Naive thymus-derived CD4-positive, alpha-beta T cell (primary cell): ENCODE measurements around the gene TERT. TPM values are rescaled to one million over a fixed set of nuclear protein-coding genes. Genes with fewer than 3 reads are reported as not detected.
"Not testable (repeated sequence)": the region's sequence is repeated elsewhere in the genome, so short reads cannot be mapped to it uniquely, and the experiment has no call there.

Experiments
- ATAC-seq: fragments of 150-1000 bp; cut with Tn5 transposase; 2 replicates; pipeline ENCODE4 v1.10.0; 2021; ENCODE audit warnings: mild to moderate bottlenecking, moderate library complexity
- CTCF ChIA-PET: fragments of 350-600 bp; sonication (Branson Sonifier 250); formaldehyde crosslinking; loops from one replicate; lab custom pipeline; 2021; ENCODE audit warnings: antibody characterized with exemption; lab: Charles Lee
- POLR2A ChIA-PET: fragments of 350-600 bp; sonication (Branson Sonifier 250); formaldehyde crosslinking; loops from one replicate; lab custom pipeline; 2021; ENCODE audit warnings: antibody characterized with exemption, inconsistent platforms; lab: Charles Lee
- DNase-seq, 9 donors: peaks; one replicate each; pipeline versions ENCODE4 v3.0.0 to v3.0.0-alpha.2; 2020 to 2022; ENCODE audit warnings: mixed read lengths in 1 of 9
- H3K27ac ChIP-seq: one replicate; pipeline ENCODE4 v1.7.0; 2013; ENCODE audit warnings: mild to moderate bottlenecking, low read depth, low read length, moderate library complexity
- H3K27me3 ChIP-seq, 2 donors: one replicate each; pipeline ENCODE4 v1.7.0; 2013; ENCODE audit warnings: low read length in 2 of 2, mild to moderate bottlenecking in 2 of 2, moderate library complexity in 2 of 2; ENCODE audit not compliant: control insufficient read depth in 2 of 2, insufficient read depth in 2 of 2
- H3K36me3 ChIP-seq, 3 experiments: 1 replicate in 2 of 3; 2 replicates in 1 of 3; pipeline ENCODE4 v1.7.0; 2013; ENCODE audit warnings: low read length in 3 of 3, mild to moderate bottlenecking in 3 of 3, moderate library complexity in 1 of 3; ENCODE audit not compliant: insufficient read depth in 3 of 3, control insufficient read depth in 2 of 3
- H3K4me1 ChIP-seq, 2 donors: one replicate each; pipeline ENCODE4 v1.7.0; 2013; ENCODE audit warnings: low read length in 2 of 2, mild to moderate bottlenecking in 2 of 2, moderate library complexity in 1 of 2; ENCODE audit not compliant: control insufficient read depth in 2 of 2, insufficient read depth in 2 of 2
- H3K4me3 ChIP-seq: 2 replicates; pipeline ENCODE4 v1.7.0; 2013; ENCODE audit warnings: mild to moderate bottlenecking, low read length
- H3K9me3 ChIP-seq, 3 experiments: 1 replicate in 2 of 3; 2 replicates in 1 of 3; pipeline ENCODE4 v1.7.0; 2013; ENCODE audit warnings: low read length in 3 of 3; ENCODE audit not compliant: control insufficient read depth in 2 of 3
- H3K27ac Mint-ChIP-seq, 9 donors: one replicate each; pipeline ENCODE4 v1.8.0; 2020 to 2022; ENCODE audit warnings: mixed read lengths in 9 of 9, mild to moderate bottlenecking in 8 of 9, moderate library complexity in 5 of 9, inconsistent platforms in 2 of 9
- H3K27me3 Mint-ChIP-seq, 5 donors: one replicate each; pipeline ENCODE4 v1.8.0; 2021 to 2022; ENCODE audit warnings: mixed read lengths in 5 of 5, mild to moderate bottlenecking in 1 of 5
- H3K36me3 Mint-ChIP-seq, 5 donors: one replicate each; pipeline ENCODE4 v1.8.0; 2020 to 2022; ENCODE audit warnings: mixed read lengths in 5 of 5, mild to moderate bottlenecking in 3 of 5, inconsistent platforms in 1 of 5
- H3K4me1 Mint-ChIP-seq, 7 donors: one replicate each; pipeline ENCODE4 v1.8.0; 2020 to 2022; ENCODE audit warnings: mixed read lengths in 7 of 7, mild to moderate bottlenecking in 3 of 7, inconsistent platforms in 1 of 7
- H3K4me3 Mint-ChIP-seq, 10 donors: one replicate each; pipeline ENCODE4 v1.8.0; 2020 to 2022; ENCODE audit warnings: mild to moderate bottlenecking in 10 of 10, mixed read lengths in 10 of 10, moderate library complexity in 6 of 10, inconsistent platforms in 2 of 10
- H3K9me3 Mint-ChIP-seq, 11 donors: one replicate each; pipeline ENCODE4 v1.8.0; 2020 to 2022; ENCODE audit warnings: mixed read lengths in 11 of 11, mild to moderate bottlenecking in 4 of 11, inconsistent platforms in 1 of 11, moderate library complexity in 1 of 11
- intact Hi-C, 2 donors: fragments of 100-400 bp; cut with micrococcal nuclease; formaldehyde crosslinking; loops; one replicate each; pipeline ENCODE4 v1.15.1; 2023
- polyA plus RNA-seq, 2 donors: library from polyadenylated mRNA; unstranded; fragments of 300-500 nt; fragmentation: Illumina TruSeq; gene quantifications; one replicate each; pipeline ENCODE4 v1.2.3, GENCODE V29; 2021
- total RNA-seq, 6 experiments: library from RNA in 5 of 6; stranded (reverse) in 5 of 6; gene quantifications; 1 replicate in 5 of 6; 2 replicates in 1 of 6; pipeline ENCODE4 v1.2.3 and lab custom pipeline; 2021 to 2026

Gene TERT
- total and polyA plus RNA-seq, 7 experiments from 2014 or later, result 0.13 to 3.3 (median 1.3) TPM; not detected in 1

DNA sequence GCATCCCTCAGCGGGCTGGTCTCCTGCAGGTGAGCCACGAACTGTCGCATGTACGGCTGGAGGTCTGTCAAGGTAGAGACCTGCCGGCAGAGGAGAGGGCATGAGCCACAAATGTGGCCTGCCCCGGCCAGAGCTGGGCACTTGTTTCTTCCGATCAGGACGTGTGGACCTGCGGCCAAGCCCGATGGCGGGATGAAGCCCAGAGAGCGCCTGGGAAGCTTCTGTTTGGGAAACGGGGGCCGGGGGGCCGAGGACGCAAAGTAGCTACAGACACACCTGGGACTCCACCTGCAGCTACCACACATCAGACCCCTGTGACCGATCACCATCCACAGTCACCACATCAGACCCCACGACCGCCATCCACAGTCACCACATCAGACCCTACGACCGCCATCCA is 22.7 kb downstream of the TERT start:
- H3K4me3 ChIP-seq, result no peak overlapping the region
- no peak overlapping the region for H3K27ac Mint-ChIP-seq
- no peak for ATAC-seq
- no peak overlapping the region for H3K4me3 Mint-ChIP-seq
- H3K36me3 Mint-ChIP-seq, result peaks cover 0 to 8% (median 0%) of the 10 kb centered on the region in 5 donors
- DNase-seq, result no peak
- CTCF ChIA-PET, result interaction anchor here (0.6 kb wide), 1 partner anchor 9 kb away, joined by 3 read pairs; no protein-coding TSS in a partner anchor
- no peaks in the 10 kb centered on the region for H3K27me3 Mint-ChIP-seq
- H3K27ac ChIP-seq, result no peak overlapping the region
- POLR2A ChIA-PET, result no interaction called here
- H3K9me3 Mint-ChIP-seq, result no peaks in the 10 kb centered on the region
- no peaks in the 10 kb centered on the region for H3K27me3 ChIP-seq
- H3K4me1 Mint-ChIP-seq, result peaks cover 11 to 18% (median 15%) of the 10 kb centered on the region in 7 donors
- no peaks in the 10 kb centered on the region for H3K9me3 ChIP-seq
- intact Hi-C loops, result no loop called here
- peaks cover 5 to 10% of the 10 kb centered on the region in 2 donors for H3K4me1 ChIP-seq
- H3K36me3 ChIP-seq, result no peaks in the 10 kb centered on the region

DNA sequence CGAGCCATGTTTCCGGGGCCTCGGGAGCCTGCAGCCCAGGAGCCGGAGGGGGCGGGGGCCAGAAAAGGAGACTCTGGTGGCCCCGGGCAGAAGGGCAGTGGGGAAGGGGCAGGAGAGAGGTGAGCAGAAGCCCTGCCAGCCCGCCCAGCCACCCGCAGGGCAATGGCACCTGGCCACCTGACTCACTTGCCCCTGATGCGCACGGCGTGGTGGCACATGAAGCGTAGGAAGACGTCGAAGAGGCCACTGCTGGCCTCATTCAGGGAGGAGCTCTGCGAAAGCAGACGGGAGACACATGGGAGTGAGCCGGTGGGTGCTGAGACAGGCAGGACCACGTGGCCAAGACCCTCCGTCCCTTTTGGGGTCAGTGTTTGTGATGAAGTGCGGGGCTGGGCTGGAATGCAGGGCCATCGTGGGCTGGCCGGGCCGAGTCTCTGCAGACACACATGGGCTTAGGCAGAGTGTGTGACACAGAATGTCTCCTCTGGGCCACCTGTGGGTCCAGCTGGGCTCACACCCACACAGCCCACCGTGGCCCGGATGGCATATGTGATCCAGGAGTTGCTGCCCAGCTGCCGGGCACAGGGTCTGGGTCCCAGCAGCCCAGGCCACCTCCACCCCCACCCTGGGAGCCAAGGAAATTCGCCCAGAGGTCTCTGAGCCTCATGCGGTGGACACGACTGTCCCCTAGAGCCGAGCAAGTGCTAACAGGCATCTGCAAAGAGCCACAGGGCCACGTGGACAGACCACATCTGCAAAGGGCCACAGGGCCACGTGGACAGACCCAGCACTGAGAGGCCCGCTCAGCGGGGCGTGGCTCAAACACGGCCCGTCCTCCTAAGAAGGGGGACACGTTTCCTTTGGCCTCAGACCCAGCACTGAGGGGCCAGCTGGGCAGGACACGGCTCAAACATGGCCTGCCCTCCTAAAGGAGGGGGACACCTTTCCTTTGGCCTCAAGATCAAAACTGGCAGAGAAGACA is 23.6 kb downstream of the TERT start:
- ATAC-seq (no peak), DNase-seq (no peak)
- H3K4me1 ChIP-seq, result peaks cover 5 to 10% of the 10 kb centered on the region in 2 donors
- no peaks in the 10 kb centered on the region for H3K9me3 Mint-ChIP-seq
- no peaks in the 10 kb centered on the region for H3K27me3 ChIP-seq
- peak overlapping the region in 1 of 9 donors; percentile 23 for H3K27ac Mint-ChIP-seq
- no peaks in the 10 kb centered on the region for H3K9me3 ChIP-seq
- H3K36me3 ChIP-seq, result no peaks in the 10 kb centered on the region
- no peak overlapping the region for H3K4me3 Mint-ChIP-seq
- no peak overlapping the region for H3K4me3 ChIP-seq
- no peaks in the 10 kb centered on the region for H3K27me3 Mint-ChIP-seq
- POLR2A ChIA-PET, result no interaction called here
- peaks cover 0 to 8% (median 0%) of the 10 kb centered on the region in 5 donors for H3K36me3 Mint-ChIP-seq
- H3K27ac ChIP-seq, result no peak overlapping the region
- H3K4me1 Mint-ChIP-seq, result peaks cover 11 to 18% (median 11%) of the 10 kb centered on the region in 7 donors
- CTCF ChIA-PET, result interaction anchor here (0.6 kb wide), 1 partner anchor 10 kb away, joined by 3 read pairs; no protein-coding TSS in a partner anchor
- intact Hi-C loops, result no loop called here

DNA sequence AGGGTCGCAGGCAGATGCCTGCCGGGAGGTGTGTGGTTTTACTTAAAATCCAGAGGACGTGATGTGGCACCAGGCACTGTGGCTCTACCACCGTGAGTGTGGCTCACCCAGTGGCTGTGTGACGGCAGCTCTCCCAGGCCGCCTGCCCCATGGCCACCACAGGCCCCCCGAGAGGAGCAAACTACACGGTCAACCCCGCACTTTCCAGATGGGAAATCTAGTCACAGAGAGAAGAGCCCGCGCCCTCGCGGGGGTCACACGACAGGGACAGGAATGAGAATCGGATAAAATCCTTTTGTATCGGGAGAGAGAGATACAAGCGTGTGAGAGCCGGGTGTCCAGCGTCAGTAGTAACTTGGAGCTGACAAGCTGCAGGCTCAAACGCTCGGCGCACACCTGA is 24.4 kb downstream of the TERT start:
- Histone ChIP-seq H3K27ac (no peak overlapping the region), H3K36me3 (no peaks in the 10 kb centered on the region), H3K27me3 (no peaks in the 10 kb centered on the region), H3K4me3 (no peak overlapping the region), H3K4me1 (peaks cover 5 to 10% of the 10 kb centered on the region in 2 donors), H3K9me3 (no peaks in the 10 kb centered on the region)
- CTCF ChIA-PET, result no interaction called here
- DNase-seq, result no peak
- H3K9me3 Mint-ChIP-seq, result no peaks in the 10 kb centered on the region
- no peak overlapping the region for H3K27ac Mint-ChIP-seq
- POLR2A ChIA-PET, result no interaction called here
- H3K27me3 Mint-ChIP-seq, result no peaks in the 10 kb centered on the region
- peaks cover 11 to 18% (median 11%) of the 10 kb centered on the region in 7 donors for H3K4me1 Mint-ChIP-seq
- intact Hi-C loops, result no loop called here
- H3K36me3 Mint-ChIP-seq, result peaks cover 0 to 8% (median 0%) of the 10 kb centered on the region in 5 donors
- no peak for ATAC-seq
- H3K4me3 Mint-ChIP-seq, result no peak overlapping the region

GRCh38 chr5:1268666-1269065 is 26.2 kb downstream of the TERT start:
- DNase-seq (peak in 5 of 9 donors; percentile 14 to 28 (median 19)), ATAC-seq (peak; percentile 47)
- Mint-ChIP-seq H3K4me1 (peaks cover 9 to 18% (median 11%) of the 10 kb centered on the region in 7 donors), H3K9me3 (no peaks in the 10 kb centered on the region), H3K27me3 (no peaks in the 10 kb centered on the region), H3K36me3 (peaks cover 0 to 8% (median 0%) of the 10 kb centered on the region in 5 donors), H3K4me3 (peak overlapping the region in 1 of 10 donors; percentile 26), H3K27ac (peak overlapping the region in 5 of 9 donors; percentile 35 to 68 (median 56))
- ChIA-PET CTCF (no interaction called here), POLR2A (no interaction called here)
- H3K27ac ChIP-seq, result no peak overlapping the region
- no peaks in the 10 kb centered on the region for H3K27me3 ChIP-seq
- peaks cover 5 to 10% of the 10 kb centered on the region in 2 donors for H3K4me1 ChIP-seq
- no peaks in the 10 kb centered on the region for H3K36me3 ChIP-seq
- H3K4me3 ChIP-seq, result no peak overlapping the region
- intact Hi-C loops, result no loop called here
- H3K9me3 ChIP-seq, result no peaks in the 10 kb centered on the region

DNA sequence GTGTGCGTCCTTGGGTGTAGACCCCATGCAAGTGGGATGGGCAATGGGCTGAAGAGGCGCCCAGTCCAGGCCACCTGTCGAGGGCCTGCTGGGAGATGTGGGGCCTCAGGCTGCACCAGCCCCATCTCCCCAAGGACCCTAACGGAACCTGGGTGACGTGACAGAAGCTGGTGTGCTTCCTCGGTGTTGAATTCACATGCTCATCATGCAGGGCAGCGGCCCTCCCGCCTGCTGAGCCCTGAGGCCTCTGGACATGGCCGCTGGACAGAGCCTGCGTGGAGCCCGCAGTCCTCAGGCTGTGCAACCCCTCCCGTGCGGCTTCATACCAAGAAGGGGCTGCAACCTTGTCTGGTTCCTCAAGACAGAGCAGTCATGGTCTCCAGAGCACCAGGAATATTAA is 26.8 kb downstream of the TERT start:
- Mint-ChIP-seq H3K4me3 (peak overlapping the region in 1 of 10 donors; percentile 26), H3K27ac (no peak overlapping the region), H3K4me1 (peaks cover 9 to 18% (median 11%) of the 10 kb centered on the region in 7 donors), H3K9me3 (peaks cover 0 to 1% (median 0%) of the 10 kb centered on the region in 11 donors), H3K27me3 (no peaks in the 10 kb centered on the region), H3K36me3 (peaks cover 0 to 8% (median 0%) of the 10 kb centered on the region in 5 donors)
- ATAC-seq (no peak), DNase-seq (no peak)
- CTCF ChIA-PET, result no interaction called here
- no peak overlapping the region for H3K27ac ChIP-seq
- POLR2A ChIA-PET, result no interaction called here
- H3K27me3 ChIP-seq, result no peaks in the 10 kb centered on the region
- H3K9me3 ChIP-seq, result no peaks in the 10 kb centered on the region
- H3K36me3 ChIP-seq, result no peaks in the 10 kb centered on the region
- peaks cover 5 to 10% of the 10 kb centered on the region in 2 donors for H3K4me1 ChIP-seq
- no peak overlapping the region for H3K4me3 ChIP-seq
- intact Hi-C loops, result no loop called here

DNA sequence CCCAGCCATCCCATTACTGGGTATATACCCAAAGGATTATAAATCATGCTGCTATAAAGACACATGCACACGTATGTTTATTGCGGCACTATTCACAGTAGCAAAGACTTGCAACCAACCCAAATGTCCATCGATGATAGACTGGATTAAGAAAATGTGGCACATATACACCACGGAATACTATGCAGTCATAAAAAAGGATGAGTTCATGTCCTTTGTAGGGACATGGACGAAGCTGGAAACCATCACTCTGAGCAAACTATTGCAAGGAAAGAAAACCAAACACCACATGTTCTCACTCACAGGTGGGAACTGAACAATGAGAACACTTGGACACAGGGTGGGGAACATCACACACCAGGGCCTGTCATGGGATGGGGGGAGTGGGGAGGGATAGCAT is 27.4 kb downstream of the TERT start:
- H3K27ac Mint-ChIP-seq, POLR2A ChIA-PET, intact Hi-C loops, H3K4me3 Mint-ChIP-seq, H3K4me1 ChIP-seq, H3K36me3 ChIP-seq, H3K9me3 ChIP-seq, DNase-seq, H3K27me3 ChIP-seq, H3K9me3 Mint-ChIP-seq, ATAC-seq, H3K27me3 Mint-ChIP-seq, H3K4me3 ChIP-seq, H3K36me3 Mint-ChIP-seq, H3K27ac ChIP-seq, CTCF ChIA-PET: not testable (repeated sequence)
- peaks cover 9 to 18% (median 11%) of the 10 kb centered on the region in 7 donors for H3K4me1 Mint-ChIP-seq
